Activated CD8-positive, alpha-beta memory T cell treated with anti-CD3 and anti-CD28 coated beads, Interleukin-2, amount 50 U/mL, for 24 hours (primary cell): Measurements from ENCODE around the gene PPP3CA.
"Not testable (repeated sequence)": the region's sequence is repeated elsewhere in the genome, so short reads cannot be mapped to it uniquely, and the experiment has no call there.

ENCODE experiments used
- DNase-seq: peaks from one replicate; pipeline ENCODE4 v3.0.0-alpha.2; 2020; ENCODE audit errors: extremely low read depth

Gene PPP3CA

GRCh38 chr4:101211146-101211553, 136.2 kb downstream of the PPP3CA start:
- no peak for DNase-seq

GRCh38 chr4:101210331-101210730, 137.0 kb downstream of the PPP3CA start:
- no peak for DNase-seq

DNA sequence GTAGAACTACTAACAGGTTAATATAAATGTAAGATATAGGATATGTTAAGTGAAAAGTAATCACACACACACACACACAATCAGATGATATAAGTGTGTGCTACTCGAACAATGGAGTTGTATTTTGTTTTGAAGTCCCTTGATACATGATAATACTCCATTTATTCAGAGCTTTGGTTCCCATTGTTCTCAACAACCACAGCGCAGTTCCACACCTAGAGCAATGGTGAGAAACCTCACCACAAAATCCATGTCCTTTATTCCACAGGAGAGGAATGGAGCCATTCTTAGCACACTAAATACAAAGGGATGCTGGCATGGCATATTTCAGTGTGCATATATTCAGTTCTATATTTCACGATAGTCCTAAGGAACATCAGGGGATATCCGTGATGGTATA, 139.2 kb downstream of the PPP3CA start:
- DNase-seq = no peak

- no peak for DNase-seq
These were observed 141.4 kb downstream of the PPP3CA start for GRCh38 chr4:101205916-101206315.

DNA sequence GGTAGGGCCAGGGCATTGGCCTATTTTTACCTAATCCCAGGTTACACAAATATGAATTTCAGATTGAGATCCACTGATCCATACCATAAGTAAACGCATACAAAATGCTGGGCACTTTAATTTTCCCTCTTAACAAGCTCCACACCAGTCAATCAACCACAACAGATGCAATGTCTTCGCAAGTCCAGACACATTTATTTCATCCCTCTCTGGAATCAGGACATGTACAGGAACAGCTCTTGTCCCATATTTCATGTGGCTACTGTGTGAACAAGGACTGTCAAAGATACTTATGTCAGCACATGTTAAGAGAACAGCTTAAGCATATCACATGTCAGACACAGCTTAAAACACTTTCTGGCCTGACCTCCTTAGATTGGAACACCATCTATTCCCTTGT, 145.9 kb downstream of the PPP3CA start:
- no peak for DNase-seq

DNA sequence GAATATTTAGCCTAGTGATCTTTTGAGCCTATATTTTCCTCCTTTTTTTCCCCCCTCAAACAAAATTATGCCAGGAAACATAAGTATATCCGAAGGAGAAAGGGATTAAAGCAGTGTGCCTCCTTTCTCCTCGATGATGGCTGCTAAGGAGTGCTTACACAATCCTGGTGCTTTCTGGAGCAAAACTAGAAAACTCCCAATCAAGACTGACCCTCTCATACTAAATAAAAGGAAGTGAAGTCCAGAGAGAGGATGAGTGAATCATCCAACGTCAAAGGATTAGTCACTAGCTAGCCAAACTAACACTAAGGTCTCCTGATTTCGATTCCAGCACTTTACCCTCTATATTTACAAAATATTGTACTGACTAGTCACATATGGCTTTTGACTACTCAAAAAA, 146.8 kb downstream of the PPP3CA start:
- no peak for DNase-seq

DNA sequence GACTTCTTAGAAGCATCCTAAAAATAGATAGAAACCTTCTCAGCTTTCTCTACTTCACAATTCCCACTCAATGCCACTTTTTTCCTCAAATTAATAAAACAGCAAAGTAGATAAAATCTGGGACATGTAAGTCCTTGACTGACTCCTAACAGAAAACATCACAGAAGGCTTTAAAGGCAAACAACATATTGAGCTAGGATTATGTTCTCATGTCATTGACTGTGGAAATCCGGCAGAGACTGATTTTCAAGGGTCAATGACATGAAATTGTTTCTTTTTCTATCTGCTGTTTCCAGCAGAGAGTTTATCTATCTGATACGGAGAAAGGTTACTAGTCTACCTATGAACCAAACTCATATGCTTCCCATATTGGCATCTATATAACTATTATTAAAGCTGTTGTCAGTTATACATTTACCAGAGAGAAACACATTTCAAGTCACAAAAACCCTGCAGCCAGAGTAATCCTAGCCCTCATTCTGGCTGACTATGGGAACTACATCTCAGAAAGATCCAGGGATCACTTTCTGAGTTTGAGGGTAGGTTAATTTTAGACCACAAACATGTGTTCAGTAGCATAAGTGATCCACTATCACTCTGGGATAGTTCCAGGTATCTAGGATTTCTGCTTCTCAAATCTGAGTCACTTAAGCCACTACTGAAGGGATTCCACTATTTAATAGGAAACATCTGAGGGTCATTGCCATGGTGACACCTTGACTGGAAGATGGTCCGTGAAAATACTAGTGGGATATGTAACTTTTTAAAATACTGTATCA, 147.6 kb downstream of the PPP3CA start:
- DNase-seq = no peak

- DNase-seq = no peak
These were observed 148.5 kb downstream of the PPP3CA start for GRCh38 chr4:101198682-101199339.

GRCh38 chr4:101197350-101197749, 150.0 kb downstream of the PPP3CA start:
- DNase-seq = no peak

DNA sequence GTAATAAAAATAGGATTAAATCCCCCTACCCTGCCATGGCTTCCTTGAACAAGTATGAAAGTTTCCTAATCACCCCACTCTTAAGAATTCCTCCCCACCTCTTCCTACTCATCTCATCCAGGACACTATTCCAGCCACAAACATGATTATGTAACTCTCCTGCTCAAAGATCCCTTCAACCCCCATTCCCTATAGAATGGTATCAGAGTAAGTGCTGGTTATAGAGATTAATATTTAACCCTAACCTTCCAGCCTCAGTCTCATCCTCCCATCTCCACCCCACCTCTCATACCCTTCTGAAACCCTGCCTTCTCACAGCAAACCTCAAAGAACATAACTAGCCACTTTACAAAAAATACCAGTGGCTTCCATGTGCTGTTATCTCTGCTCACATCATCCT, 155.1 kb downstream of the PPP3CA start:
- DNase-seq = no peak

GRCh38 chr4:101191302-101192098, 155.8 kb downstream of the PPP3CA start:
- no peak for DNase-seq

DNA sequence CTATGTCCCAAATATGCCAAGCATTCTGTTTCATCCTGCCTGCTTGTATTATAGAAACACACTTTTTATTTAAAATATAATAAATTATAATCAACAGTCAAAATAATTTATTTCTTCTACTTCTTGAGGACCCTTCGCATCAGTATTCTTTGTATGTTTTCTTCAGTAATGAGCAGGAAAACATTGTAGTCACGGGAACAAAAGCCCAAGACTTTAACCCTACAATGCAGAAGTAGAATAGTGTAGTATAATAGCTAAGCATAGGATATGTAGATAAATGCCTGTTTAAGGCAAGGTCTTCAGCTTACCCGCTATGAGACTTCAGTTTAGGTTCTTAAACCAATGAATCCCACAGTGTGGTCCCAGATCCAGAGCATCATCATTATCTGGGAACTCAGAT, 156.6 kb downstream of the PPP3CA start:
- DNase-seq = no peak

GRCh38 chr4:101188906-101189305, 158.4 kb downstream of the PPP3CA start:
- no peak for DNase-seq

GRCh38 chr4:101187841-101188240, 159.5 kb downstream of the PPP3CA start:
- DNase-seq = no peak

DNA sequence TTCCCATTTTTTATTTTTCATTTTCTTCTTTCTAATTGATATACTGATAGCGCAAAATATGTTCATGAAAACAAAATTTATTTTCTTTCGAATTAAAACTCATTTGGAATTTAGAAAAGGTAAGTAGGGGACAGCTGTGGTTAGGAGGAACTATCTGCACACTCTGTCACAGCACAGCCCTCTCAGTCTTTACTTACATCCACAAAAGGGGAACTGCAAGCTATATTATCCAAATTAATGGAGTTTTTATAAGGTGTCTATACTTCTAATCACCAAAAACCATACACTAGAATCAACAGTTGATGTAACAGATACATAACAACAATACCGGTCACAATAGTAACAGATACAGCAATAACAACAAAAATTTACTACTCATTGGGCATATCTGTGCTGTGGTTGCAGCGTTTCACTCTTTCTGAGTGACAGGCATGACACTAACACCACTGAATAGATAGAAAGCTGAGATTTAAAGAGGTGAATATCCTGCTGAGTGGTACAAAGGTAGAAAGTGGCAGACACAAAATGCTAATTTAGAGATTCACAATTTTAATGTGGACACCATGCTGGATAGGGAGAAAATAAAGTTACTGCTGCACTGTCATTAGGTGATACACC, 160.7 kb downstream of the PPP3CA start:
- no peak for DNase-seq

DNA sequence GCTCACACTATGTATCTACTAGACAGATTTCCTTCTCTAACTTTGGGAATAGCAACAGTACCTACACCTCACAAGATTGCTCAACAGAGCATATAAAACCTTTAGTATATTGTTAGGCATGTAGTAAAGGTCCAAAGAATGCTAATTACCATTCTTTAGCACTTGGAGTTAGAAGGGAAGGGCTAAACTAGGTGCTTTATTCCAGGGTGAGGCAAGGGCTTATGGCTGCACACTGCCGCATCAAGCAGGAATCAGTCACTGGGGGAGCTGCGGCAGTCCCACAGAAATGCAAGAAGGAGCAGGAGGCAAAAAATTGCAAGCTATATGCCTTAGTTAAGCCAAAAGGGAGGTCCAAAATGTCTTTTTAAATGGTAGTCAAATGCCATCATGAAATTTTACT, 162.7 kb downstream of the PPP3CA start:
- DNase-seq = no peak

- no peak for DNase-seq
These were observed 163.5 kb downstream of the PPP3CA start for GRCh38 chr4:101183666-101184373.

- DNase-seq = no peak
These were observed 164.1 kb downstream of the PPP3CA start for GRCh38 chr4:101183221-101183620.

DNA sequence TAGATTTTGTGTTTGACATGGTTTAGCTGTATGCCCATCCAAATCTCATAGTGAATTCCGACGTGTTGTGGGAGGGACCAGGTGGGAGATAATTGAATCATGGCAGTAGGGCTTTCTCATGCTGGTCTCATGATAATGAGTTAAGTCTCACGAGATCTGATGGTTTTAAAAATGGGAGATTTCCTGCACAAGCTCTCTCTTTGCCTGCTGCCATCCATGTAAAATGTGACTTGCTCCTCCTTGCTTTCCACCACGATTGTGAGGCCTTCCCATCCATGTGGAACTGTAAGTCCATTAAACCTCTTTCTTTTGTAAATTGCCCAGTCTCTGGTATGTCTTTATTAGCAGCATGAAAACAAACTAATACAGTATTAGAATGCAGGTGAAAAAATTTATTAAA, 164.6 kb downstream of the PPP3CA start:
- DNase-seq = not testable (repeated sequence)

DNA sequence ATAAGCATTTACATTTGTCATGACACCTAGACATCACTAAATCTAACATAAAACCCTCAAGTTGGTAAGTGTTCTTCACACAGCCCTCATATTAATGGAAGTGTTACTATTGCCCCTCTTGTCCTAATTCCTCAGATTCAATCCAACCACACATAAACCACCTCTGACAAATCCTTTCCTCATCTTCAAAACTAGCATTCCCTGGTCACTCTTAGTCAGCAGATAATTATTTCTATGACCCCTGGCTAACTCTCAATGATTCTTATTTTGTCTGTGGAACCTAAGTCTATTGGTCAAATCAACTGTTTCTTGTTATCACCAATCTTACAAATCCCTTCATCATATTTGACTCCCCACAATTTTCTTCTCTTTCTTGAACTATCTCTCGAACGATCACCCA, 168.6 kb downstream of the PPP3CA start:
- DNase-seq = no peak

DNA sequence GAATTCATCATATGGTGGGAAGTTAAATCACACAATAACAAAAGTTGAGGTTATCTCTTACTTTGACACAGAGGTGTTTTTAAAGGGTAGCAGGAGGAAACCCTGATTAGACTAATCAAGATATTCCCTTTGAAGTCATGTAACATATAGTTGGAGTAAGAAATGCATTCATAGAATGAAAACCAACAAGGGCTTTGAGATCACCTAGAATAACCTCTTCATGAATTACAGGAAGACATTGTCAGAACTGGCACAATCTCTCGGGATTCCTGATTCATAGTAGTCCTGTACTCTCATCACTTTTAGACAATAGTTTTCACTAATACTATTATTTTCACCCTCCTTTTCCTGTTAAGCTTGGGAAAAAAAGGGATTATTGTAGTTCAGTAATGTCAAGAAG, 170.2 kb downstream of the PPP3CA start:
- DNase-seq = no peak
